Ishikawa (cell line): ENCODE results near the gene RPGR.

Experiments used
- CEBPB ChIP-seq: IDR thresholded peaks from 2 replicates; pipeline ENCODE4 v1.6.1; 2012
- CREB1 ChIP-seq: IDR thresholded peaks from 2 replicates; pipeline ENCODE4 v1.6.1; 2012; ENCODE audit warnings: low read depth
- EGR1 ChIP-seq: IDR thresholded peaks from 2 replicates; pipeline ENCODE4 v1.6.1; 2012
- EP300 ChIP-seq: IDR thresholded peaks from 2 replicates; pipeline ENCODE4 v1.6.1; 2012; ENCODE audit warnings: borderline replicate concordance
- FOXM1 ChIP-seq: IDR thresholded peaks from 2 replicates; pipeline ENCODE4 v1.6.1; 2012; ENCODE audit warnings: low read depth, borderline replicate concordance
- NFIC ChIP-seq: IDR thresholded peaks from 2 replicates; pipeline ENCODE4 v1.6.1; 2012
- RAD21 ChIP-seq: IDR thresholded peaks from 2 replicates; pipeline ENCODE4 v1.6.1; 2012; ENCODE audit warnings: low read depth
- REST ChIP-seq: IDR thresholded peaks from 2 replicates; pipeline ENCODE4 v1.6.1; 2012; ENCODE audit warnings: low read depth, mild to moderate bottlenecking
- TAF1 ChIP-seq: IDR thresholded peaks from 2 replicates; pipeline ENCODE4 v1.6.1; 2012; ENCODE audit warnings: low read depth, mild to moderate bottlenecking
- TCF12 ChIP-seq: IDR thresholded peaks from 2 replicates; pipeline ENCODE4 v1.6.1; 2012; ENCODE audit warnings: low read depth
- TEAD4 ChIP-seq: IDR thresholded peaks from 2 replicates; pipeline ENCODE4 v1.6.1; 2012
- USF1 ChIP-seq: IDR thresholded peaks from 2 replicates; pipeline ENCODE4 v1.6.1; 2012
- YY1 ChIP-seq: IDR thresholded peaks from 2 replicates; pipeline ENCODE4 v1.6.1; 2012; ENCODE audit warnings: low read depth
- ZBTB7A ChIP-seq: IDR thresholded peaks from 2 replicates; pipeline ENCODE4 v1.6.1; 2012; ENCODE audit warnings: low read depth
- TF ChIP-seq, protein P1 (sequence below): IDR thresholded peaks from 2 replicates; pipeline ENCODE4 v1.6.1; 2012

Gene RPGR

DNA sequence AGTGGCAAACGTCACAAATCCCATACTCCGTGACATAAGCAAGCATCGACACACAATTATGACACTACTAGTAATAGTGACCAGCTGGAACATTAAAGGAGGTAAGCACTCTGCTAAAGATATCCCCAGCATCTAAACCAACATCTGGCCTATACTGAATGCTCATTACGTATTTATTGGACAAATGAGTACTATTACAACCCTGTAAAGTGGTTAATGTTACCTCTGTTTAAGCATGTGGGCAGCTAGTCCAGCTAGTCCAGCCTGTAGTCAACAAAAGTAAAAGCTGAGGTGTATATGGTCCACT, 419 bp upstream of the RPGR start:
- TF ChIP-seq NFIC, result no peak
- TF ChIP-seq TEAD4, result no peak

- no peak for TF ChIP-seq ZBTB7A
- no peak for TF ChIP-seq REST
- no peak for TF ChIP-seq TCF12
- no peak for TF ChIP-seq FOXM1
- TF ChIP-seq CEBPB, result no peak
- no peak for TF ChIP-seq TAF1
- TF ChIP-seq, protein P1, sequence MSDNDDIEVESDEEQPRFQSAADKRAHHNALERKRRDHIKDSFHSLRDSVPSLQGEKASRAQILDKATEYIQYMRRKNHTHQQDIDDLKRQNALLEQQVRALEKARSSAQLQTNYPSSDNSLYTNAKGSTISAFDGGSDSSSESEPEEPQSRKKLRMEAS, result no peak
- TF ChIP-seq CREB1, result no peak
- no peak for TF ChIP-seq TEAD4
- TF ChIP-seq YY1, result no peak
- no peak for TF ChIP-seq EP300
- no peak for TF ChIP-seq RAD21
These were observed 1.2 kb downstream of the RPGR start for GRCh38 chrX:38326086-38326485.

GRCh38 chrX:38320819-38321218, 6.5 kb downstream of the RPGR start:
- TF ChIP-seq NFIC (no peak), TCF12 (no peak), USF1 (no peak), RAD21 (no peak), TEAD4 (no peak), CREB1 (no peak)

- no peak for TF ChIP-seq TCF12
- TF ChIP-seq NFIC, result no peak
- no peak for TF ChIP-seq YY1
- no peak for TF ChIP-seq FOXM1
- no peak for TF ChIP-seq CEBPB
- no peak for TF ChIP-seq TEAD4
- no peak for TF ChIP-seq EGR1
- no peak for TF ChIP-seq CREB1
- TF ChIP-seq TAF1, result no peak
- no peak for TF ChIP-seq USF1
- TF ChIP-seq, protein P1, result no peak
- TF ChIP-seq REST, result no peak
- no peak for TF ChIP-seq ZBTB7A
- no peak for TF ChIP-seq EP300
- TF ChIP-seq RAD21, result no peak
These were observed 8.7 kb downstream of the RPGR start for GRCh38 chrX:38318606-38319005.

DNA sequence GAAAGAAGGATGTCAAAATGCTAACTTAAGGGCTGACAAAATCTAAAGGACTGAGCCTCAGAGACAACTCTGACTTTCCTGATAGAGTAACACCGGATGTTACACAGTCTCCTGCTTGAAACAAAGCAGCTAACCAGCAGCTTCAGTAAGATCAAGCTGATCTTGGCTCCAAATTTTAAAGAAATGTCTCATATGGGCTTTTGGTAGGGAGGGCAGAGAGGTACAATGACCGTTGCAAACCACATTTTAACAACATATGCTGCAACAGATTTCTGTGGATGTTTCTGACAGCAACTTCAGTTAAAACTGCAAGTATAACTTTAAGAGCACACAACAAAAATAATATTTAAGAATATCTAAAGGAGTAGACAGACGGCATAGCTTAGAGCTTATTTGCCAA, 9.1 kb downstream of the RPGR start:
- TF ChIP-seq USF1 (no peak), EP300 (no peak), NFIC (no peak), YY1 (no peak), EGR1 (no peak), CREB1 (no peak), ZBTB7A (no peak), TEAD4 (no peak), TCF12 (no peak), CEBPB (no peak)

DNA sequence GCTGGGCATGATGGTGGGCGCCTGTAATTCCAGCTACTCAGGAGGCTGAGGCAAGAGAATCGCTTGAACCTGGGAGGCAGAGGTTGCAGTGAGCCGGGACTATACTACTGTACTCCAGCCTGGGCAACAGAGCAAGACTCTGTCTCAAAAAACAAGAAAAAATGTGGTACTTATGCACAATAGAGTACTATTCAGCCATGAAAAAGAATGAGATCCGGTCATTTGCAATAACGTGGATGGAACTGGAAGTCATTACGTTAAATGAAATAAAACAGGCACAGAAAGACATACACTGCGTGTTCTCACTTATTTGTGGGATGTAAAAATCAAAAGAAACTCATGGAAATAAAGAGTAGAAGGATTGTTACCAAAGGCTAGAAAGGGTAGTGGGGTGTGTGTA, 12.1 kb downstream of the RPGR start:
- TF ChIP-seq TAF1 (no peak), TEAD4 (no peak), ZBTB7A (no peak), USF1 (no peak), NFIC (no peak), EGR1 (no peak), CREB1 (no peak), REST (no peak), EP300 (no peak), FOXM1 (no peak)
- TF ChIP-seq, protein P1, result no peak
